OCI-LY7 (cell line): Measurements from ENCODE around the gene TMC8. TPM values are rescaled to one million over a fixed set of nuclear protein-coding genes. Genes with fewer than 3 reads are reported as not detected.

Experiments used
- BruUV-seq: library from RNA; stranded (reverse); fragments of 400-500 nt; replicated peaks from 2 replicates; lab custom pipeline; 2021; lab: Mats Ljungman, UMichigan
- CTCF ChIA-PET: fragments of 300-600 bp; sonication (Branson Sonifier 250); formaldehyde crosslinking; loops from one replicate; lab custom pipeline; 2022; ENCODE audit warnings: antibody characterized with exemption; ENCODE audit not compliant: unreplicated experiment; lab: Charles Lee
- POLR2A ChIA-PET: fragments of 300-600 bp; sonication (Branson Sonifier 250); formaldehyde crosslinking; loops from one replicate; lab custom pipeline; 2022; ENCODE audit warnings: antibody characterized with exemption; lab: Charles Lee
- DNase-seq: peaks from one replicate; pipeline ENCODE4 v3.0.0-alpha.2; 2015; ENCODE audit warnings: low spot score
- H2AFZ ChIP-seq: fragments of 200-600 bp; sonication (generic), shearing (Covaris generic); 2 replicates; pipeline ENCODE4 v1.6.1; 2014; ENCODE audit warnings: mild to moderate bottlenecking, antibody characterized with exemption, low read length, moderate library complexity
- H3K27ac ChIP-seq: fragments of 200-600 bp; sonication (generic); 2 replicates; pipeline ENCODE4 v1.5.1; 2014; ENCODE audit warnings: mixed run types, low read depth, mild to moderate bottlenecking, moderate library complexity, low read length, inconsistent platforms; ENCODE audit not compliant: poor library complexity, severe bottlenecking
- H3K36me3 ChIP-seq: fragments of 200-600 bp; sonication (generic); 2 replicates; pipeline ENCODE4 v1.6.1; 2014; ENCODE audit warnings: mild to moderate bottlenecking, antibody characterized with exemption, low read length, moderate library complexity, mixed read lengths; ENCODE audit not compliant: insufficient read depth
- H3K4me1 ChIP-seq: fragments of 200-600 bp; sonication (generic); 2 replicates; pipeline ENCODE4 v1.5.1; 2014; ENCODE audit warnings: mild to moderate bottlenecking, low read length; ENCODE audit not compliant: insufficient read depth, poor library complexity, severe bottlenecking
- H3K4me2 ChIP-seq: fragments of 200-600 bp; sonication (generic); 2 replicates; pipeline ENCODE4 v1.6.1; 2014; ENCODE audit warnings: mild to moderate bottlenecking, low read length
- H3K4me3 ChIP-seq: fragments of 200-600 bp; sonication (generic); 2 replicates; pipeline ENCODE4 v1.5.1; 2014; ENCODE audit warnings: mild to moderate bottlenecking, low read depth, low read length; ENCODE audit not compliant: poor library complexity, severe bottlenecking
- H3K79me2 ChIP-seq: fragments of 200-600 bp; sonication (generic); 2 replicates; pipeline ENCODE4 v1.6.1; 2016; ENCODE audit warnings: low read depth, mild to moderate bottlenecking, low read length, moderate library complexity, mixed read lengths; ENCODE audit not compliant: insufficient read depth
- H3K9me2 ChIP-seq: fragments of 200-600 bp; sonication (generic); 2 replicates; pipeline ENCODE4 v1.6.1; 2016; ENCODE audit warnings: mild to moderate bottlenecking, low read length, mixed read lengths; ENCODE audit not compliant: insufficient read depth
- H3K9me3 ChIP-seq: fragments of 200-600 bp; sonication (generic); 2 replicates; pipeline ENCODE4 v1.6.1; 2014; ENCODE audit warnings: mild to moderate bottlenecking, mixed run types, low read length, mixed read lengths
- H4K20me1 ChIP-seq: fragments of 200-600 bp; sonication (generic); 2 replicates; pipeline ENCODE4 v1.6.1; 2014; ENCODE audit warnings: mild to moderate bottlenecking, antibody characterized with exemption, low read length, moderate library complexity, mixed read lengths; ENCODE audit not compliant: insufficient read depth
- CTCF ChIP-seq: fragments of 200-600 bp; sonication (generic); conservative IDR thresholded peaks from 2 replicates; pipeline ENCODE4 v1.5.1; 2014; ENCODE audit warnings: mild to moderate bottlenecking, antibody characterized with exemption, low read length, moderate library complexity, mixed read lengths
- EZH2phosphoT487 ChIP-seq: fragments of 200-600 bp; sonication (generic); IDR thresholded peaks from 2 replicates; pipeline ENCODE4 v1.6.1; 2018; ENCODE audit warnings: low read depth, borderline replicate concordance, mild to moderate bottlenecking, mixed run types, antibody characterized with exemption, low read length, moderate library complexity, mixed read lengths
- intact Hi-C: fragments of 100-400 bp; cut with micrococcal nuclease; formaldehyde crosslinking; loops from one replicate; pipeline ENCODE4 v1.10.0; 2022; ENCODE audit not compliant: unreplicated experiment
- total RNA-seq, 2 experiments: library from RNA; depleted of rRNA in 1 of 2; stranded (reverse); fragments of >200 nt in 1 of 2; shearing (Covaris generic) in 1 of 2; gene quantifications; 2 replicates each; pipeline ENCODE4 v1.2.3, GENCODE V29; 2014 to 2022

TMC8 gene
- total RNA-seq, 2 experiments from 2014 or later: 83.8 to 236 TPM

- Histone ChIP-seq H3K4me3 (no peak overlapping the region), H3K4me2 (no peak overlapping the region), H3K36me3 (peaks cover 53% of the 10 kb centered on the region; the same call in 1 of the 2 replicates), H3K9me3 (no peaks in the 10 kb centered on the region), H2AFZ (no peak overlapping the region), H3K4me1 (no peaks in the 10 kb centered on the region), H3K9me2 (no peaks in the 10 kb centered on the region), H3K27ac (no peak overlapping the region), H4K20me1 (no peaks in the 10 kb centered on the region), H3K79me2 (no peaks in the 10 kb centered on the region)
- BruUV-seq: no TSS peak
- DNase-seq: no peak
- intact Hi-C loops: no loop called here
- ChIA-PET CTCF (no interaction called here), POLR2A (interaction anchor here (0.7 kb wide), 1 partner anchor 486 kb away, joined by 3 read pairs; no protein-coding TSS in a partner anchor)
- TF ChIP-seq CTCF (no peak), EZH2phosphoT487 (no peak)
Observed at GRCh38 chr17:78107976-78108725, 22.4 kb upstream of the TMC8 start.

DNA sequence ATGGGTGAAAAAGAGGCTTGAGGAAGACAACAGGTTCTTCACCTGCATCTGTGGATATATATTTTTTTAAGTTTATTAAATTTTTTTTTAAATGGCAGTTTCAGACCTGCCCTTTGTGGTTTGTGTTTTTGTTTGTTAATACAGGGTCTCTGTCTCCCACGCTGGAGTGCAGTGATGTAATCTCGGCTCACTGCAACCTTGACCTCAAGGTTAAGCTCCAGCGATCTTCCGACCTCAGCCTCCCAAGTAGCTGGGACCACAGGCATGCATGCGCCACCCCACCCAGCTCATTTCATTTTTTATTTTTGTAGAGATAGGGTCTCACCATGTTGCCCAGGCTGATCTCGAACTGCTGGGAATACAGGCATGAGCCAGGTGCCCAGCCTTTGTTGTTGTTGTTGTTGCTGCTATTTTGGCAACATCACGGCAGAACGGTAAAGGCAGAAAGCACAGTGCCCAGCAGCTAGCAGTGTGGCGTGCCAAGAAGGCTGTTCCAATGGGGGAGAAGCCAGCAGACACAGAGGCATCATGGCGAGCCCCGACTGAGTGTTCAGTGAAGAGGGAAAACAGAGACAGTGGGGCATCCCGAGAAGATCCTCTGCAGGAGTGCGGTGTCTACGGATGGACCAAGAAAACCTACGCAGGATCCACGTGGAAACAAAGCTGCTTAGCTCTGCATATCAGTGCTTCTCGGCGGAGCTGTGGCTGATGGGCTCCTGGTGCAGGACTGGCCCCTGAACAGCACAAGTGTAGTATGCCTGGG, 21.7 kb upstream of the TMC8 start:
- DNase-seq: no peak
- no TSS peak for BruUV-seq
- Histone ChIP-seq H3K4me2 (no peak overlapping the region), H3K4me3 (no peak overlapping the region), H3K9me2 (no peaks in the 10 kb centered on the region), H3K36me3 (peaks cover 48% of the 10 kb centered on the region; the same call in 1 of the 2 replicates), H3K9me3 (no peaks in the 10 kb centered on the region), H4K20me1 (no peaks in the 10 kb centered on the region), H3K27ac (no peak overlapping the region), H2AFZ (no peak overlapping the region), H3K4me1 (no peaks in the 10 kb centered on the region), H3K79me2 (no peaks in the 10 kb centered on the region)
- ChIA-PET CTCF (interaction anchor here (0.5 to 0.6 kb wide), 2 partner anchors 19 to 31 kb away, joined by 3 read pairs; no protein-coding TSS in a partner anchor), POLR2A (interaction anchor here (0.7 kb wide), 1 partner anchor 485 kb away, joined by 3 read pairs; no protein-coding TSS in a partner anchor)
- intact Hi-C loops: no loop called here
- no peak for TF ChIP-seq EZH2phosphoT487
- TF ChIP-seq CTCF: no peak
